A549 (cell line): ENCODE data around the gene KANTR. TPM values are rescaled to one million over a fixed set of nuclear protein-coding genes. Genes with fewer than 3 reads are reported as not detected.
A peak's percentile ranks its signal among the peaks of the same experiment; 100 is the strongest.
"Not testable (repeated sequence)": the region's sequence is repeated elsewhere in the genome, so short reads cannot be mapped to it uniquely, and the experiment has no call there.

ENCODE experiments used
- ATAC-seq, 2 experiments: fragments of 200-7000 bp in 1 of 2; fragments of >200 bp in 1 of 2; cut with Nextera tagmentation in 1 of 2; cut with Tn5 transposase in 1 of 2; 3 replicates each; pipeline versions ENCODE4 v1.8.0 to v1.9.1; 2018 to 2020; ENCODE audit warnings: mild to moderate bottlenecking in 1 of 2, moderate library complexity in 1 of 2
- CTCF ChIA-PET: fragments of 300-600 bp; sonication (Branson Sonifier 250); formaldehyde crosslinking; extraction: SDS; loops from one replicate; lab custom pipeline; 2021; ENCODE audit warnings: antibody characterized with exemption, inconsistent platforms; lab: Yijun Ruan, JAX
- POLR2A ChIA-PET: fragments of 350-600 bp; formaldehyde crosslinking; extraction: SDS; loops from one replicate; lab custom pipeline; 2021; ENCODE audit warnings: antibody characterized with exemption, inconsistent platforms; lab: Yijun Ruan, JAX
- DNase-seq, 2 experiments: peaks; one replicate each; pipeline versions ENCODE4 v3.0.0 to v3.0.0-alpha.2; 2011 to 2016; ENCODE audit warnings: low read depth in 1 of 2, low spot score in 1 of 2
- FAIRE-seq: peaks from 2 replicates; lab custom pipeline; 2011; peaks lifted over from hg19 to GRCh38; lab: Jason Lieb, UNC
- H3K27ac ChIP-seq, 2 experiments: fragments of >200 bp; sonication (Bioruptor Twin); formaldehyde crosslinking; 3 replicates each; pipeline ENCODE4 v1.5.1; 2016 to 2017
- H3K4me1 ChIP-seq: fragments of >200 bp; sonication (Bioruptor Twin); formaldehyde crosslinking; 3 replicates; pipeline ENCODE4 v1.6.1; 2016
- H3K4me2 ChIP-seq: fragments of >200 bp; sonication (Bioruptor Twin); formaldehyde crosslinking; 3 replicates; pipeline ENCODE4 v1.6.1; 2016
- H3K4me3 ChIP-seq: fragments of >200 bp; sonication (Bioruptor Twin); formaldehyde crosslinking; 3 replicates; pipeline ENCODE4 v1.5.1; 2016
- H3K9me3 ChIP-seq: fragments of >200 bp; sonication (Bioruptor Twin); formaldehyde crosslinking; 3 replicates; pipeline ENCODE4 v1.6.1; 2016
- BHLHE40 ChIP-seq: IDR thresholded peaks from 2 replicates; pipeline ENCODE4 v1.6.1; 2012; ENCODE audit warnings: low read depth, low read length, inconsistent platforms
- CBX2 ChIP-seq: fragments of 200-600 bp; sonication (generic); IDR thresholded peaks from 2 replicates; pipeline ENCODE4 v1.6.1; 2016; ENCODE audit warnings: low read depth, mild to moderate bottlenecking, borderline replicate concordance
- CEBPB ChIP-seq, 2 experiments: fragments of >200 bp in 1 of 2; sonication (Bioruptor Twin) in 1 of 2; formaldehyde crosslinking in 1 of 2; IDR thresholded peaks; 2 replicates each; pipeline ENCODE4 v1.6.1; 2012 to 2016
- ESRRA ChIP-seq: fragments of 150-350 bp; IDR thresholded peaks from 2 replicates; pipeline ENCODE4 v1.6.1; 2014; ENCODE audit warnings: mild to moderate bottlenecking, low read length, borderline replicate concordance
- FOSB ChIP-seq: fragments of 250-450 bp; sonication (Bioruptor Pico); IDR thresholded peaks from 2 replicates; pipeline ENCODE4 v1.5.0; 2020; ENCODE audit warnings: mild to moderate bottlenecking, moderate library complexity
- FOSL2 ChIP-seq, 2 experiments: fragments of 450-650 bp in 1 of 2; fragments of >200 bp in 1 of 2; sonication (Bioruptor Twin) in 1 of 2; formaldehyde crosslinking; IDR thresholded peaks; 2 replicates each; pipeline versions ENCODE4 v1.5.0 to v1.6.1; 2016 to 2020; ENCODE audit warnings: mild to moderate bottlenecking in 1 of 2, moderate library complexity in 1 of 2
- HDAC2 ChIP-seq: fragments of 200-600 bp; sonication (generic); IDR thresholded peaks from 2 replicates; pipeline ENCODE4 v1.6.1; 2016
- HOXA7 ChIP-seq: fragments of 250-450 bp; sonication (Bioruptor Pico); IDR thresholded peaks from 2 replicates; pipeline ENCODE4 v1.5.0; 2020; ENCODE audit warnings: mild to moderate bottlenecking, moderate library complexity
- JUNB ChIP-seq: fragments of >200 bp; sonication (Bioruptor Twin); formaldehyde crosslinking; IDR thresholded peaks from 2 replicates; pipeline ENCODE4 v1.6.1; 2016
- KDM5A ChIP-seq: fragments of 200-600 bp; sonication (generic); IDR thresholded peaks from 2 replicates; pipeline ENCODE4 v1.6.1; 2016; ENCODE audit warnings: antibody characterized with exemption, mild to moderate bottlenecking
- NPAS2 ChIP-seq: fragments of 250-450 bp; sonication (Bioruptor Pico); IDR thresholded peaks from 2 replicates; pipeline ENCODE4 v1.8.0; 2022; ENCODE audit warnings: mild to moderate bottlenecking, moderate library complexity, borderline replicate concordance
- POLR2AphosphoS2 ChIP-seq: conservative IDR thresholded peaks from 2 replicates; pipeline ENCODE4 v1.6.1; 2012; ENCODE audit warnings: low read length, improper control_type of control experiment, inconsistent platforms
- RCOR1 ChIP-seq: fragments of 150-350 bp; IDR thresholded peaks from 2 replicates; pipeline ENCODE4 v1.6.1; 2014; ENCODE audit warnings: antibody characterized with exemption, low read length, low read depth
- TFCP2L1 ChIP-seq: fragments of 250-450 bp; sonication (Bioruptor Pico); IDR thresholded peaks from 2 replicates; pipeline ENCODE4 v1.5.0; 2021; ENCODE audit warnings: mild to moderate bottlenecking
- TP53 ChIP-seq: fragments of 250-450 bp; sonication (Bioruptor Pico); IDR thresholded peaks from 2 replicates; pipeline ENCODE4 v1.5.0; 2021; ENCODE audit warnings: mild to moderate bottlenecking, moderate library complexity
- ZNF302 ChIP-seq: fragments of 250-450 bp; sonication (Bioruptor Pico); IDR thresholded peaks from 2 replicates; pipeline ENCODE4 v1.9.0; 2021; ENCODE audit warnings: inconsistent platforms, mild to moderate bottlenecking, moderate library complexity
- ZSCAN20 ChIP-seq: fragments of 250-450 bp; sonication (Bioruptor Pico); IDR thresholded peaks from 2 replicates; pipeline ENCODE4 v1.8.0; 2022; ENCODE audit warnings: mild to moderate bottlenecking, moderate library complexity
- WGBS: methylation state at CpG from one replicate; pipeline ENCODE4 v1.1.6; 2017; ENCODE audit errors: missing lambda C conversion rate; 5-methylcytosine and 5-hydroxymethylcytosine counted together
- polyA plus RNA-seq, 4 experiments: library from polyadenylated mRNA; depleted of rRNA in 3 of 4; stranded (reverse); fragments of >200 nt; fragmentation: RNase III in 1 of 4; extraction: RNeasy Plus Mini Kit Qiagen cat#74134 plus additional on column Dnase treatment in 1 of 4; gene quantifications; 2 replicates in 3 of 4; 3 replicates in 1 of 4; pipeline ENCODE4 v1.2.3, GENCODE V29; 2011 to 2017
- TF ChIP-seq, protein P1 (sequence below): fragments of 150-350 bp; IDR thresholded peaks from 2 replicates; pipeline ENCODE4 v1.6.1; 2014; ENCODE audit warnings: low read depth, mild to moderate bottlenecking, low read length
- TF ChIP-seq, protein P2 (sequence below): IDR thresholded peaks from 2 replicates; pipeline ENCODE4 v1.6.1; 2012; ENCODE audit warnings: low read depth, borderline replicate concordance
- TF ChIP-seq, protein P3 (sequence below): fragments of >200 bp; sonication (Bioruptor Twin); formaldehyde crosslinking; IDR thresholded peaks from 3 replicates; pipeline ENCODE4 v1.6.1; 2016

The KANTR gene
- polyA plus RNA-seq, 2 of the 4 experiments (the other 2 are of a cell fraction): 3.3 to 5.7 TPM

DNA sequence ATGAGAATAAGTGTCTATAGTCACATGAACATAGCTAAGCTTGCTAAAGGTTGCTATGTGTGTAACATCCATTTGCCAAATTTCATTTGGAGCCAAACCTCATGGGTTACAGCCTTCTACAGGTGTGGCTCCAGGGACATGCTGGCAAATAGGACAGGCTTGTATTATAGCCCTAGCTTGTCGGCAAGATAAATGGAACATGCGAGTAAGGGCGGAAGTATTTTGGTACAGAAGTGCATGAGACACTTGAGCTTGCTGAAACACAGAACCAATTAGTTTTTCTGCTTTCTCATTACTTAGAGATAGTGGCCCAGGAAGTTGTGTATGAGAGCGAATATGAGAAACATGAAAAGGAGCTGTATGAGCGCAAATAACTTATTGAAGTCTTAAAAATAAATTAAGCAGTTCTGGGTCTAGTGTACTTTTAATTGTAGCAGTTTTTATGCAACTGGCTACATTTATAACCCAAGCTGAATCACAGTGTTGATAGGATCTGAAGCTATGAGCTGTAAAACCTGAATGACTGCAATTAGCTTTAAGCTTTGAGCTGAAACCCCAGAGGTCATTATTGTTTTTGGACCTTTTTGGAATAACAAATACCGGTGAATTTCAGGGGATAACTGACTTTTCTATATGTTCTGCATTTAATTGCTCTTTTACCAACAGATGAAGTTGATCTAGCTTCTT, 66.5 kb downstream of the KANTR start:
- CTCF ChIA-PET: interaction anchor here (1.0 kb wide), 1 partner anchor 12 kb away, joined by 3 read pairs; no protein-coding TSS in a partner anchor
- no peaks in the 10 kb centered on the region for H3K4me1 ChIP-seq
- FAIRE-seq: peak; percentile 70
- H3K27ac ChIP-seq: no peak overlapping the region
- WGBS: 94% methylated on average over 6 of the region's 6 CpGs
- TF ChIP-seq CEBPB (IDR thresholded peaks at IDR 0.05): no peak
- TF ChIP-seq FOSL2 (IDR thresholded peaks at IDR 0.05): no peak
- TF ChIP-seq FOSL2 (CRISPR knock-in tag; IDR thresholded peaks at IDR 0.05): no peak
- no peak for TF ChIP-seq ESRRA
- no peak for TF ChIP-seq TP53 (CRISPR knock-in tag)
- TF ChIP-seq RCOR1: no peak
- no peak for TF ChIP-seq POLR2AphosphoS2
- TF ChIP-seq, all 56 proteins: peak for 0
- DNase-seq: no peak
- ATAC-seq: no peak
- Histone ChIP-seq H3K4me2 (no peak overlapping the region), H3K4me3 (no peak overlapping the region), H3K9me3 (no peaks in the 10 kb centered on the region)
- POLR2A ChIA-PET: no interaction called here

DNA sequence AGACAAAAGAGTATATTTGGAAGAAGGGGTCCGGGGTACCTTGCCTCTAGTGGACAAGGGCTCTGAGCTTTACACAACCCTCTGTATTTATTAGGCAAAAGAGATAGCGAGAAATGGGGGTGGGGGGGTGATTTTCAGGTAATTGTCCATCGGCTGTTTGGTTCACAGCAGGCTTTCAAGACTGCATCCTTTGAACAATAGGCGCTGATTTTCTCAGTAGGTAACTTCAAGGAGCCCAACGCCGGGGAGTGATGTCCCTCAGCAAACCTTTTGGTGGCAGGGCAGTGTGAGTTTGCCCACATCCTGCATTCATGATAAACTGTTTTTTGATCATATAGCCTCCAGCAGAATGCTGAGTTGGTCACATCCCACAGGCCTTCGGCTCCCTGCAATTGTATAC, 69.5 kb downstream of the KANTR start:
- ATAC-seq (no peak), DNase-seq (no peak), FAIRE-seq (no peak)
- H3K4me3 ChIP-seq: no peak overlapping the region
- H3K27ac ChIP-seq: no peak overlapping the region
- ChIA-PET POLR2A (no interaction called here), CTCF (no interaction called here)
- WGBS: 90% methylated on average over 7 of the region's 7 CpGs
- no peaks in the 10 kb centered on the region for H3K9me3 ChIP-seq
- TF ChIP-seq RCOR1: no peak
- TF ChIP-seq ZSCAN20 (CRISPR knock-in tag): no peak
- TF ChIP-seq ZNF302 (CRISPR knock-in tag): no peak
- no peak for TF ChIP-seq TFCP2L1 (CRISPR knock-in tag)
- no peak for TF ChIP-seq KDM5A
- TF ChIP-seq HDAC2: no peak
- TF ChIP-seq CBX2: no peak
- TF ChIP-seq, protein P1, sequence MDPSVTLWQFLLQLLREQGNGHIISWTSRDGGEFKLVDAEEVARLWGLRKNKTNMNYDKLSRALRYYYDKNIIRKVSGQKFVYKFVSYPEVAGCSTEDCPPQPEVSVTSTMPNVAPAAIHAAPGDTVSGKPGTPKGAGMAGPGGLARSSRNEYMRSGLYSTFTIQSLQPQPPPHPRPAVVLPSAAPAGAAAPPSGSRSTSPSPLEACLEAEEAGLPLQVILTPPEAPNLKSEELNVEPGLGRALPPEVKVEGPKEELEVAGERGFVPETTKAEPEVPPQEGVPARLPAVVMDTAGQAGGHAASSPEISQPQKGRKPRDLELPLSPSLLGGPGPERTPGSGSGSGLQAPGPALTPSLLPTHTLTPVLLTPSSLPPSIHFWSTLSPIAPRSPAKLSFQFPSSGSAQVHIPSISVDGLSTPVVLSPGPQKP: no peak
- TF ChIP-seq FOSB (CRISPR knock-in tag): no peak
- TF ChIP-seq BHLHE40: no peak
- no peak for TF ChIP-seq TP53 (CRISPR knock-in tag)
- TF ChIP-seq, protein P2, sequence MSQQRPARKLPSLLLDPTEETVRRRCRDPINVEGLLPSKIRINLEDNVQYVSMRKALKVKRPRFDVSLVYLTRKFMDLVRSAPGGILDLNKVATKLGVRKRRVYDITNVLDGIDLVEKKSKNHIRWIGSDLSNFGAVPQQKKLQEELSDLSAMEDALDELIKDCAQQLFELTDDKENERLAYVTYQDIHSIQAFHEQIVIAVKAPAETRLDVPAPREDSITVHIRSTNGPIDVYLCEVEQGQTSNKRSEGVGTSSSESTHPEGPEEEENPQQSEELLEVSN: no peak
- no peak for TF ChIP-seq FOSL2 (IDR thresholded peaks at IDR 0.05)
- TF ChIP-seq FOSL2 (CRISPR knock-in tag; IDR thresholded peaks at IDR 0.05): no peak
- TF ChIP-seq, protein P3, sequence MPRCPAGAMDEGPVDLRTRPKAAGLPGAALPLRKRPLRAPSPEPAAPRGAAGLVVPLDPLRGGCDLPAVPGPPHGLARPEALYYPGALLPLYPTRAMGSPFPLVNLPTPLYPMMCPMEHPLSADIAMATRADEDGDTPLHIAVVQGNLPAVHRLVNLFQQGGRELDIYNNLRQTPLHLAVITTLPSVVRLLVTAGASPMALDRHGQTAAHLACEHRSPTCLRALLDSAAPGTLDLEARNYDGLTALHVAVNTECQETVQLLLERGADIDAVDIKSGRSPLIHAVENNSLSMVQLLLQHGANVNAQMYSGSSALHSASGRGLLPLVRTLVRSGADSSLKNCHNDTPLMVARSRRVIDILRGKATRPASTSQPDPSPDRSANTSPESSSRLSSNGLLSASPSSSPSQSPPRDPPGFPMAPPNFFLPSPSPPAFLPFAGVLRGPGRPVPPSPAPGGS: no peak
- TF ChIP-seq HOXA7 (CRISPR knock-in tag): no peak
- TF ChIP-seq NPAS2 (CRISPR knock-in tag): no peak
- no peak for TF ChIP-seq JUNB
- H3K4me1 ChIP-seq: no peaks in the 10 kb centered on the region
- no peak overlapping the region for H3K4me2 ChIP-seq

DNA sequence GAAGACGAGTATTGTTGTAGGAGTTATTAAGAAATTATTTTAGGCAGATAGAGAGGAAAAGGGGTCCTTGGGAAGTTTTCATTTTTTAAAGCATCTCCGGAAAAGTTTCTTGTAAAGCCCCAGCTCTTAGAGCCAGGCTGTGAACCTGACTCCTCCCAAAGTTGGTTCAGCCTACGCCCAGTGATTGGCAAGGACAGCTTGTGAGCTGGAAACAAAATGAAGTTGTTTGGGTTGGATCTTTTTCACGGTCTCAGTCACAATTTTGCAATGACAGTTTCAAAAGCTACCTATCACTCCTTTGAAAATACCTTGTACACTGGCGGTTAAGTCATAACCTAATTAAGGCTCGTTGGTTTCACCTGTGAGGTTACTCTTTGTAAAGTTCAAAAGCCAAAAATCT, 70.6 kb downstream of the KANTR start:
- FAIRE-seq, H3K4me3 ChIP-seq, H3K4me2 ChIP-seq, H3K4me1 ChIP-seq, POLR2A ChIA-PET, H3K9me3 ChIP-seq, DNase-seq, CTCF ChIA-PET, H3K27ac ChIP-seq, ATAC-seq: not testable (repeated sequence)
- WGBS: 81% methylated on average over 6 of the region's 6 CpGs
